ENCODE measurements around the gene ACSL1.

DNA sequence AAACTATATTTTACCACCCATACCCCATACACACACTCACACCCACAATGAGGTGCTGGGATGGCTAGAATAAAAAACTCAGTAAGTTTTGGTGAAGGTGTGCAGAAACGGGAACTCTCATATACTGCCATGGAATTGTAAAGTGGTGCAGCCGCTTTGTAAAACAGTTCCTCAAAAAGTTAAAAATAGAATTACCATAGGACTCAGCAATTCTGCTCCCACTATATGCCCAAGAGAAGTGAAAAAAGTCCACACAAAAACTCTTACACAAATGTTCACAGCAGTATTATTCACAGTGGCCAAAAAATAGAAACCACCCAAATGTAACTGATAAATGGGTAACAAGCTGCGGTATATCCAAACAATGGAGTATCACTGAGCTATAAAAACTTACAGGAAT is 98.3 kb downstream of the ACSL1 start:
- TF ChIP-seq, protein P1, sequence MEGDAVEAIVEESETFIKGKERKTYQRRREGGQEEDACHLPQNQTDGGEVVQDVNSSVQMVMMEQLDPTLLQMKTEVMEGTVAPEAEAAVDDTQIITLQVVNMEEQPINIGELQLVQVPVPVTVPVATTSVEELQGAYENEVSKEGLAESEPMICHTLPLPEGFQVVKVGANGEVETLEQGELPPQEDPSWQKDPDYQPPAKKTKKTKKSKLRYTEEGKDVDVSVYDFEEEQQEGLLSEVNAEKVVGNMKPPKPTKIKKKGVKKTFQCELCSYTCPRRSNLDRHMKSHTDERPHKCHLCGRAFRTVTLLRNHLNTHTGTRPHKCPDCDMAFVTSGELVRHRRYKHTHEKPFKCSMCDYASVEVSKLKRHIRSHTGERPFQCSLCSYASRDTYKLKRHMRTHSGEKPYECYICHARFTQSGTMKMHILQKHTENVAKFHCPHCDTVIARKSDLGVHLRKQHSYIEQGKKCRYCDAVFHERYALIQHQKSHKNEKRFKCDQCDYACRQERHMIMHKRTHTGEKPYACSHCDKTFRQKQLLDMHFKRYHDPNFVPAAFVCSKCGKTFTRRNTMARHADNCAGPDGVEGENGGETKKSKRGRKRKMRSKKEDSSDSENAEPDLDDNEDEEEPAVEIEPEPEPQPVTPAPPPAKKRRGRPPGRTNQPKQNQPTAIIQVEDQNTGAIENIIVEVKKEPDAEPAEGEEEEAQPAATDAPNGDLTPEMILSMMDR (IDR thresholded peaks at IDR 0.05) = no peak
- TF ChIP-seq POLR2A (IDR thresholded peaks at IDR 0.05) = no peak
